ENCODE results near the gene RPL36AL. TPM values are rescaled to one million over a fixed set of nuclear protein-coding genes. Genes with fewer than 3 reads are reported as not detected.
"Not testable (repeated sequence)": the region's sequence is repeated elsewhere in the genome, so short reads cannot be mapped to it uniquely, and the experiment has no call there.

RPL36AL gene
- total RNA-seq, 6 donors from 2014 or later = 98.0 to 264 (median 171) TPM

- no peak for DNase-seq
- 64 to 72% methylated on average over 3 of the region's 3 CpGs for WGBS, 2 donors
- Histone ChIP-seq H3K4me3 (peak overlapping the region in 1 of 4 donors; percentile 98), H3K9me3 (no peaks in the 10 kb centered on the region), H3K4me1 (peaks cover 36 to 44% (median 39%) of the 10 kb centered on the region in 4 donors), H3K36me3 (peaks cover under 1 to 22% (median 4%) of the 10 kb centered on the region in 4 donors), H3K27me3 (no peaks in the 10 kb centered on the region), H3K27ac (no peak overlapping the region)
- ATAC-seq (ENCODE audit: low FRiP score in 2 of 2) = no peak
- TF ChIP-seq, protein P1, sequence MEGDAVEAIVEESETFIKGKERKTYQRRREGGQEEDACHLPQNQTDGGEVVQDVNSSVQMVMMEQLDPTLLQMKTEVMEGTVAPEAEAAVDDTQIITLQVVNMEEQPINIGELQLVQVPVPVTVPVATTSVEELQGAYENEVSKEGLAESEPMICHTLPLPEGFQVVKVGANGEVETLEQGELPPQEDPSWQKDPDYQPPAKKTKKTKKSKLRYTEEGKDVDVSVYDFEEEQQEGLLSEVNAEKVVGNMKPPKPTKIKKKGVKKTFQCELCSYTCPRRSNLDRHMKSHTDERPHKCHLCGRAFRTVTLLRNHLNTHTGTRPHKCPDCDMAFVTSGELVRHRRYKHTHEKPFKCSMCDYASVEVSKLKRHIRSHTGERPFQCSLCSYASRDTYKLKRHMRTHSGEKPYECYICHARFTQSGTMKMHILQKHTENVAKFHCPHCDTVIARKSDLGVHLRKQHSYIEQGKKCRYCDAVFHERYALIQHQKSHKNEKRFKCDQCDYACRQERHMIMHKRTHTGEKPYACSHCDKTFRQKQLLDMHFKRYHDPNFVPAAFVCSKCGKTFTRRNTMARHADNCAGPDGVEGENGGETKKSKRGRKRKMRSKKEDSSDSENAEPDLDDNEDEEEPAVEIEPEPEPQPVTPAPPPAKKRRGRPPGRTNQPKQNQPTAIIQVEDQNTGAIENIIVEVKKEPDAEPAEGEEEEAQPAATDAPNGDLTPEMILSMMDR (IDR thresholded peaks at IDR 0.05) = no peak
- TF ChIP-seq EP300 (IDR thresholded peaks at IDR 0.05) (no peak), POLR2AphosphoS5 (IDR thresholded peaks at IDR 0.05) (no peak), POLR2A (IDR thresholded peaks at IDR 0.05) (no peak)
Measured at GRCh38 chr14:49623387-49623786, 3.0 kb upstream of the RPL36AL start.

GRCh38 chr14:49622022-49622607, 1.7 kb upstream of the RPL36AL start:
- peak overlapping the region in 3 of 4 donors; percentile 14 to 97 (median 91) for H3K27ac ChIP-seq
- TF ChIP-seq POLR2A (IDR thresholded peaks at IDR 0.05) (no peak), EP300 (IDR thresholded peaks at IDR 0.05) (no peak), POLR2AphosphoS5 (IDR thresholded peaks at IDR 0.05) (no peak)
- TF ChIP-seq, protein P1 (IDR thresholded peaks at IDR 0.05) = no peak
- WGBS, 2 donors = 72 to 78% methylated on average over 3 of the region's 3 CpGs
- peaks cover 38 to 45% (median 39%) of the 10 kb centered on the region in 4 donors for H3K4me1 ChIP-seq
- H3K9me3 ChIP-seq = no peaks in the 10 kb centered on the region
- H3K4me3 ChIP-seq = peak overlapping the region; percentile 78 to 98 (median 88)
- peaks cover 4 to 32% (median 8%) of the 10 kb centered on the region in 4 donors for H3K36me3 ChIP-seq
- DNase-seq = no peak
- no peaks in the 10 kb centered on the region for H3K27me3 ChIP-seq
- no peak for ATAC-seq (ENCODE audit: low FRiP score in 2 of 2)

DNA sequence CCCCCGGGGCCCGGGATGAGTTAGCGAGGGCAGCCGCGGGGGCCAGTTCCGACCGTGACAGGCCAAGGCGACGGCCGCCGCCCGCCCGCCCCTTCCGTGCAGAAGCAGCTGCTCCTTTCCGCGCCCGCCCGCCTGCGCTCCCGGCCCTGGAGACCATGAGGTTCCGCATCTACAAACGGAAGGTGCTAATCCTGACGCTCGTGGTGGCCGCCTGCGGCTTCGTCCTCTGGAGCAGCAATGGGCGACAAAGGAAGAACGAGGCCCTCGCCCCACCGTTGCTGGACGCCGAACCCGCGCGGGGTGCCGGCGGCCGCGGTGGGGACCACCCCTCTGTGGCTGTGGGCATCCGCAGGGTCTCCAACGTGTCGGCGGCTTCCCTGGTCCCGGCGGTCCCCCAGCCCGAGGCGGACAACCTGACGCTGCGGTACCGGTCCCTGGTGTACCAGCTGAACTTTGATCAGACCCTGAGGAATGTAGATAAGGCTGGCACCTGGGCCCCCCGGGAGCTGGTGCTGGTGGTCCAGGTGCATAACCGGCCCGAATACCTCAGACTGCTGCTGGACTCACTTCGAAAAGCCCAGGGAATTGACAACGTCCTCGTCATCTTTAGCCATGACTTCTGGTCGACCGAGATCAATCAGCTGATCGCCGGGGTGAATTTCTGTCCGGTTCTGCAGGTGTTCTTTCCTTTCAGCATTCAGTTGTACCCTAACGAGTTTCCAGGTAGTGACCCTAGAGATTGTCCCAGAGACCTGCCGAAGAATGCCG, 872 bp upstream of the RPL36AL start:
- H3K4me3 ChIP-seq = peak overlapping the region; percentile 78 to 98 (median 88)
- DNase-seq (peak; percentile 78 to 96), ATAC-seq (ENCODE audit: low FRiP score in 2 of 2) (peak; percentile 78 to 82)
- H3K27me3 ChIP-seq = no peaks in the 10 kb centered on the region
- H3K36me3 ChIP-seq = peaks cover 4 to 28% (median 8%) of the 10 kb centered on the region in 4 donors
- no peak for TF ChIP-seq EP300 (IDR thresholded peaks at IDR 0.05)
- peaks cover 38 to 45% (median 39%) of the 10 kb centered on the region in 4 donors for H3K4me1 ChIP-seq
- H3K27ac ChIP-seq = peak overlapping the region; percentile 91 to 97 (median 96)
- 10 to 24% methylated on average over 10 to 28 of the region's 65 CpGs for WGBS, 2 donors
- no peaks in the 10 kb centered on the region for H3K9me3 ChIP-seq

- peak overlapping the region; percentile 56 to 98 (median 88) for H3K4me3 ChIP-seq
- peaks cover 4 to 24% (median 8%) of the 10 kb centered on the region in 4 donors for H3K36me3 ChIP-seq
- ATAC-seq (ENCODE audit: low FRiP score in 2 of 2) = no peak
- WGBS, 2 donors = 1% methylated on average over 11 of the region's 11 CpGs
- H3K4me1 ChIP-seq = peaks cover 38 to 45% (median 39%) of the 10 kb centered on the region in 4 donors
- no peaks in the 10 kb centered on the region for H3K27me3 ChIP-seq
- H3K27ac ChIP-seq = peak overlapping the region; percentile 91 to 97 (median 96)
- H3K9me3 ChIP-seq = no peaks in the 10 kb centered on the region
- DNase-seq = no peak
- TF ChIP-seq, protein P1 (IDR thresholded peaks at IDR 0.05) = no peak
- TF ChIP-seq POLR2A (IDR thresholded peaks at IDR 0.05) (no peak), POLR2AphosphoS5 (IDR thresholded peaks at IDR 0.05) (no peak), EP300 (IDR thresholded peaks at IDR 0.05) (no peak)
Measured at GRCh38 chr14:49619730-49620129, 696 bp downstream of the RPL36AL start.

GRCh38 chr14:49619273-49619672, 1.2 kb downstream of the RPL36AL start:
- WGBS, 2 donors = 67 to 71% methylated on average over 19 of the region's 19 CpGs
- not testable (repeated sequence) for ATAC-seq (ENCODE audit: low FRiP score in 2 of 2); H3K27me3 ChIP-seq; H3K9me3 ChIP-seq; DNase-seq
- peaks cover 35 to 43% (median 39%) of the 10 kb centered on the region in 4 donors for H3K4me1 ChIP-seq
- peak overlapping the region; percentile 91 to 97 (median 96) for H3K27ac ChIP-seq
- H3K36me3 ChIP-seq = peaks cover 4 to 24% (median 8%) of the 10 kb centered on the region in 4 donors
- H3K4me3 ChIP-seq = peak overlapping the region; percentile 56 to 98 (median 88)

Data from upper lobe of left lung (tissue), 6 donors.